ENCODE measurements around the gene OSTF1. TPM values are rescaled to one million over a fixed set of nuclear protein-coding genes. Genes with fewer than 3 reads are reported as not detected.

Gene OSTF1
- total RNA-seq (19.2 and 20.5 TPM in 2 replicates), polyA plus RNA-seq (34.4 and 37.1 TPM in 2 replicates)

GRCh38 chr9:75087824-75088645, at the start of gene OSTF1, which contains the start of gene NMRK1:
Gene OSTF1 (plus strand): TSS chr9:75088514. CDS start chr9:75088693, 179 bp downstream.
Gene NMRK1 (minus strand): TSS chr9:75088155. CDS start chr9:75083115, 5,040 bp downstream.
- TF ChIP-seq CTCF (IDR thresholded peaks at IDR 0.05; ENCODE audit: low read depth, low read length) = no peak
- DNase-seq (ENCODE audit: low read depth in 1 of 2, low spot score in 1 of 2) = peak; percentile 99

GRCh38 chr9:75039009-75039408, 49.3 kb upstream of the OSTF1 start:
- Histone ChIP-seq H3K36me3 (no peaks in the 10 kb centered on the region), H3K4me3 (no peak overlapping the region), H3K27me3 (no peaks in the 10 kb centered on the region), H3K4me1 (ENCODE audit: low read depth) (no peaks in the 10 kb centered on the region), H3K9me3 (ENCODE audit: low read depth) (no peaks in the 10 kb centered on the region), H3K27ac (no peak overlapping the region)
- DNase-seq (ENCODE audit: low read depth in 1 of 2, low spot score in 1 of 2) = peak in 1 of 2 donors; percentile 64
- no peak for TF ChIP-seq CTCF (IDR thresholded peaks at IDR 0.05; ENCODE audit: low read depth, low read length)

More at GRCh38 chr9:75087824-75088645, at the start of gene OSTF1, which contains the start of gene NMRK1:
- Histone ChIP-seq H3K4me1 (ENCODE audit: low read depth) (peaks cover 20% of the 10 kb centered on the region), H3K36me3 (no peaks in the 10 kb centered on the region), H3K27ac (peak within 1 kb of the TSS; percentile 71), H3K9me3 (ENCODE audit: low read depth) (no peaks in the 10 kb centered on the region), H3K4me3 (peak within 1 kb of the TSS; percentile 88), H3K27me3 (no peaks in the 10 kb centered on the region)

- no peaks in the 10 kb centered on the region for H3K4me1 ChIP-seq (ENCODE audit: low read depth)
- TF ChIP-seq CTCF (IDR thresholded peaks at IDR 0.05; ENCODE audit: low read depth, low read length) = no peak
- no peaks in the 10 kb centered on the region for H3K9me3 ChIP-seq (ENCODE audit: low read depth)
- H3K27ac ChIP-seq = no peak overlapping the region
- no peaks in the 10 kb centered on the region for H3K27me3 ChIP-seq
- DNase-seq (ENCODE audit: low read depth in 1 of 2, low spot score in 1 of 2) = no peak
- H3K36me3 ChIP-seq = no peaks in the 10 kb centered on the region
- H3K4me3 ChIP-seq = no peak overlapping the region
Measured at GRCh38 chr9:75039801-75040200, 48.5 kb upstream of the OSTF1 start.

- no peak overlapping the region for H3K4me3 ChIP-seq
- no peak for TF ChIP-seq CTCF (IDR thresholded peaks at IDR 0.05; ENCODE audit: low read depth, low read length)
Measured at GRCh38 chr9:75041041-75041440, 47.3 kb upstream of the OSTF1 start.

GRCh38 chr9:75046725-75047345, 41.5 kb upstream of the OSTF1 start:
- no peaks in the 10 kb centered on the region for H3K4me1 ChIP-seq (ENCODE audit: low read depth)

More at GRCh38 chr9:75041041-75041440, 47.3 kb upstream of the OSTF1 start:
- no peaks in the 10 kb centered on the region for H3K36me3 ChIP-seq
- DNase-seq (ENCODE audit: low read depth in 1 of 2, low spot score in 1 of 2) = no peak
- H3K4me1 ChIP-seq (ENCODE audit: low read depth) = no peaks in the 10 kb centered on the region
- no peak overlapping the region for H3K27ac ChIP-seq
- H3K27me3 ChIP-seq = no peaks in the 10 kb centered on the region
- H3K9me3 ChIP-seq (ENCODE audit: low read depth) = no peaks in the 10 kb centered on the region

More at GRCh38 chr9:75046725-75047345, 41.5 kb upstream of the OSTF1 start:
- no peaks in the 10 kb centered on the region for H3K27me3 ChIP-seq
- H3K4me3 ChIP-seq = no peak overlapping the region
- no peak for DNase-seq (ENCODE audit: low read depth in 1 of 2, low spot score in 1 of 2)
- H3K27ac ChIP-seq = no peak overlapping the region
- H3K36me3 ChIP-seq = no peaks in the 10 kb centered on the region
- H3K9me3 ChIP-seq (ENCODE audit: low read depth) = no peaks in the 10 kb centered on the region
- no peak for TF ChIP-seq CTCF (IDR thresholded peaks at IDR 0.05; ENCODE audit: low read depth, low read length)
